ENCODE results near the gene TCHH.
"Not testable (repeated sequence)": the region's sequence is repeated elsewhere in the genome, so short reads cannot be mapped to it uniquely, and the experiment has no call there.

TCHH gene

GRCh38 chr1:152111515-152111968, 3.7 kb downstream of the TCHH start:
- DNase-seq (ENCODE audit: low read depth in 2 of 2) = peak in 1 of 2 donors; percentile 21

- DNase-seq (ENCODE audit: low read depth in 2 of 2) = peak in 1 of 2 donors; percentile 8
Measured at GRCh38 chr1:152110860-152111514, 4.3 kb downstream of the TCHH start.

- peak in 1 of 2 donors; percentile 15 for DNase-seq (ENCODE audit: low read depth in 2 of 2)
Measured at GRCh38 chr1:152110365-152110859, 4.8 kb downstream of the TCHH start.

- DNase-seq (ENCODE audit: low read depth in 2 of 2) = no peak
Measured at GRCh38 chr1:152109998-152110294, 5.3 kb downstream of the TCHH start.

GRCh38 chr1:152109231-152109997, 5.8 kb downstream of the TCHH start:
- no peak for DNase-seq (ENCODE audit: low read depth in 2 of 2)

- no peak for DNase-seq (ENCODE audit: low read depth in 2 of 2)
Measured at GRCh38 chr1:152108882-152109222, 6.4 kb downstream of the TCHH start.

GRCh38 chr1:152107984-152108881, 7.0 kb downstream of the TCHH start:
- DNase-seq (ENCODE audit: low read depth in 2 of 2) = no peak

GRCh38 chr1:152107031-152107983, 7.9 kb downstream of the TCHH start:
- DNase-seq (ENCODE audit: low read depth in 2 of 2) = no peak

GRCh38 chr1:152104854-152105253, 10.4 kb downstream of the TCHH start:
- DNase-seq (ENCODE audit: low read depth in 2 of 2) = no peak

GRCh38 chr1:152096931-152097330, 18.3 kb downstream of the TCHH start:
- no peak for DNase-seq (ENCODE audit: low read depth in 2 of 2)

- DNase-seq (ENCODE audit: low read depth in 2 of 2) = no peak
Measured at GRCh38 chr1:152089014-152089674, 26.1 kb downstream of the TCHH start, which contains the start of gene TCHHL1. TCHHL1 (minus strand) TSS chr1:152089064; CDS start chr1:152088143, 921 bp downstream.

GRCh38 chr1:152086760-152087159, 28.5 kb downstream of the TCHH start:
- DNase-seq (ENCODE audit: low read depth in 2 of 2) = no peak

- DNase-seq (ENCODE audit: low read depth in 2 of 2) = no peak
Measured at GRCh38 chr1:152084853-152085252, 30.4 kb downstream of the TCHH start.

GRCh38 chr1:152081026-152081425, 34.2 kb downstream of the TCHH start:
- not testable (repeated sequence) for DNase-seq (ENCODE audit: low read depth in 2 of 2)

GRCh38 chr1:152080494-152080893, 34.8 kb downstream of the TCHH start:
- not testable (repeated sequence) for DNase-seq (ENCODE audit: low read depth in 2 of 2)

- DNase-seq (ENCODE audit: low read depth in 2 of 2) = no peak
Measured at GRCh38 chr1:152078831-152079441, 36.3 kb downstream of the TCHH start.

- DNase-seq (ENCODE audit: low read depth in 2 of 2) = no peak
Measured at GRCh38 chr1:152072311-152072710, 42.9 kb downstream of the TCHH start.

- no peak for DNase-seq (ENCODE audit: low read depth in 2 of 2)
Measured at GRCh38 chr1:152071123-152071522, 44.1 kb downstream of the TCHH start.

GRCh38 chr1:152067929-152068328, 47.3 kb downstream of the TCHH start:
- DNase-seq (ENCODE audit: low read depth in 2 of 2) = no peak

GRCh38 chr1:152067150-152067549, 48.1 kb downstream of the TCHH start:
- DNase-seq (ENCODE audit: low read depth in 2 of 2) = no peak

Data from stimulated activated CD8-positive, alpha-beta memory T cell treated with anti-CD3 and anti-CD28 coated beads, Interleukin-15, amount 100 ng/mL, for 48 hours (primary cell).